DND-41 (cell line): Measurements from ENCODE around the gene KCNH8.
A peak's percentile ranks its signal among the peaks of the same experiment; 100 is the strongest.
"Not testable (repeated sequence)": the region's sequence is repeated elsewhere in the genome, so short reads cannot be mapped to it uniquely, and the experiment has no call there.

Source experiments
- ATAC-seq: fragments of 200-7000 bp; cut with Tn5 transposase; 3 replicates; pipeline ENCODE4 v1.9.1; 2021; ENCODE audit warnings: low read depth; ENCODE audit not compliant: insufficient read depth
- DNase-seq: peaks from one replicate; pipeline ENCODE4 v3.0.0-alpha.2; 2020
- H2AFZ ChIP-seq: 2 replicates; pipeline ENCODE4 v1.6.0; 2012; ENCODE audit warnings: low read depth, low read length
- H3K27ac ChIP-seq: 2 replicates; pipeline ENCODE4 v1.5.1; 2012; ENCODE audit warnings: low read length, inconsistent platforms
- H3K27me3 ChIP-seq: fragments of 200-600 bp; sonication (generic); 2 replicates; pipeline ENCODE4 v1.6.0; 2012; ENCODE audit warnings: low read length, mild to moderate bottlenecking, inconsistent platforms; ENCODE audit not compliant: insufficient read depth, poor library complexity
- H3K36me3 ChIP-seq: 2 replicates; pipeline ENCODE4 v1.5.1; 2012; ENCODE audit warnings: low read length, inconsistent platforms; ENCODE audit not compliant: insufficient read depth
- H3K4me1 ChIP-seq: 2 replicates; pipeline ENCODE4 v1.5.1; 2012; ENCODE audit warnings: mild to moderate bottlenecking, low read length; ENCODE audit not compliant: insufficient read depth
- H3K4me2 ChIP-seq: 2 replicates; pipeline ENCODE4 v1.6.0; 2012; ENCODE audit warnings: mild to moderate bottlenecking, moderate library complexity, low read length, inconsistent platforms; ENCODE audit not compliant: insufficient read depth
- H3K4me3 ChIP-seq, 2 experiments: fragments of 200-600 bp in 1 of 2; shearing (Covaris generic) in 1 of 2; 2 replicates each; pipeline ENCODE4 v1.5.1; 2012 to 2016; ENCODE audit warnings: inconsistent platforms in 2 of 2, low read length in 2 of 2, mild to moderate bottlenecking in 2 of 2, low read depth in 1 of 2, moderate library complexity in 1 of 2
- H3K79me2 ChIP-seq: 2 replicates; pipeline ENCODE4 v1.6.0; 2012; ENCODE audit warnings: low read length, inconsistent platforms; ENCODE audit not compliant: insufficient read depth
- H3K9ac ChIP-seq: 2 replicates; pipeline ENCODE4 v1.6.0; 2012; ENCODE audit warnings: low read depth, mild to moderate bottlenecking, inconsistent platforms, low read length, moderate library complexity
- H3K9me3 ChIP-seq: 2 replicates; pipeline ENCODE4 v1.5.1; 2012; ENCODE audit warnings: low read length, moderate library complexity, mild to moderate bottlenecking, inconsistent platforms; ENCODE audit not compliant: insufficient read depth, severe bottlenecking
- H4K20me1 ChIP-seq: 2 replicates; pipeline ENCODE4 v1.6.0; 2012; ENCODE audit warnings: low read length; ENCODE audit not compliant: insufficient read depth
- CTCF ChIP-seq: IDR thresholded peaks from 2 replicates; pipeline ENCODE4 v1.5.1; 2012; ENCODE audit warnings: borderline replicate concordance, low read length, moderate library complexity, mild to moderate bottlenecking; ENCODE audit not compliant: poor library complexity, severe bottlenecking; ENCODE audit errors: extremely low read depth
- EZH2 ChIP-seq: IDR thresholded peaks from 3 replicates; pipeline ENCODE4 v1.6.1; 2012; ENCODE audit warnings: borderline replicate concordance, low read depth, mild to moderate bottlenecking, moderate library complexity, low read length, inconsistent platforms; ENCODE audit not compliant: severe bottlenecking

The KCNH8 gene

GRCh38 chr3:19226479-19226878, 78.2 kb downstream of the KCNH8 start:
- Histone ChIP-seq H3K9me3 (no peaks in the 10 kb centered on the region), H3K27ac (no peak overlapping the region), H3K9ac (no peak overlapping the region), H3K27me3 (no peaks in the 10 kb centered on the region), H4K20me1 (no peaks in the 10 kb centered on the region), H2AFZ (no peak overlapping the region), H3K79me2 (no peaks in the 10 kb centered on the region), H3K4me3 (no peak overlapping the region), H3K4me2 (no peak overlapping the region), H3K4me1 (no peaks in the 10 kb centered on the region), H3K36me3 (no peaks in the 10 kb centered on the region)
- ATAC-seq, result no peak
- TF ChIP-seq CTCF (no peak), EZH2 (no peak)
- DNase-seq, result no peak

- no peaks in the 10 kb centered on the region for H3K27me3 ChIP-seq
- no peak overlapping the region for H3K4me2 ChIP-seq
- no peaks in the 10 kb centered on the region for H3K36me3 ChIP-seq
- DNase-seq, result no peak
- H4K20me1 ChIP-seq, result no peaks in the 10 kb centered on the region
- no peaks in the 10 kb centered on the region for H3K4me1 ChIP-seq
- H3K4me3 ChIP-seq, result no peak overlapping the region
- H3K79me2 ChIP-seq, result no peaks in the 10 kb centered on the region
- TF ChIP-seq CTCF (no peak), EZH2 (no peak)
- no peaks in the 10 kb centered on the region for H3K9me3 ChIP-seq
- H2AFZ ChIP-seq, result no peak overlapping the region
- H3K9ac ChIP-seq, result no peak overlapping the region
- no peak overlapping the region for H3K27ac ChIP-seq
- ATAC-seq, result no peak
Measured at GRCh38 chr3:19228167-19228566, 79.9 kb downstream of the KCNH8 start.

- TF ChIP-seq CTCF (peak; percentile 33), EZH2 (no peak)
- Histone ChIP-seq H3K4me3 (no peak overlapping the region), H3K27me3 (no peaks in the 10 kb centered on the region), H3K36me3 (no peaks in the 10 kb centered on the region), H3K27ac (no peak overlapping the region), H3K4me2 (no peak overlapping the region), H3K9ac (no peak overlapping the region), H4K20me1 (no peaks in the 10 kb centered on the region), H3K9me3 (no peaks in the 10 kb centered on the region), H2AFZ (no peak overlapping the region), H3K4me1 (no peaks in the 10 kb centered on the region), H3K79me2 (no peaks in the 10 kb centered on the region)
- DNase-seq (no peak), ATAC-seq (peak; percentile 57; the same call in 2 of the 3 replicates)
Measured at GRCh38 chr3:19229086-19229485, 80.8 kb downstream of the KCNH8 start.

- not testable (repeated sequence) for H3K4me3 ChIP-seq, H3K27me3 ChIP-seq, ATAC-seq, DNase-seq, H3K36me3 ChIP-seq, H3K9ac ChIP-seq, H3K4me1 ChIP-seq, H3K27ac ChIP-seq, H4K20me1 ChIP-seq, H2AFZ ChIP-seq, H3K4me2 ChIP-seq, H3K79me2 ChIP-seq, H3K9me3 ChIP-seq
Measured at GRCh38 chr3:19229881-19230280, 81.6 kb downstream of the KCNH8 start.
